Coronary artery (tissue), 2 donors: ENCODE results near the gene GIMAP6.

ENCODE experiments used
- DNase-seq: peaks from one replicate; pipeline ENCODE4 v3.0.0-alpha.2; 2017; ENCODE audit warnings: low spot score
- H3K27ac ChIP-seq, 2 donors: fragments of 200-600 bp; sonication (generic); one replicate each; pipeline ENCODE4 v1.5.1; 2016 to 2019
- H3K4me3 ChIP-seq: fragments of 200-600 bp; sonication (generic); 2 replicates; pipeline ENCODE4 v1.5.1; 2016; ENCODE audit warnings: mild to moderate bottlenecking, moderate library complexity
- TF ChIP-seq, protein P1 (sequence below): fragments of 200-600 bp; sonication (generic); IDR thresholded peaks from one replicate; pipeline ENCODE4 v1.5.1; 2019; ENCODE audit warnings: antibody characterized with exemption

The GIMAP6 gene

DNA sequence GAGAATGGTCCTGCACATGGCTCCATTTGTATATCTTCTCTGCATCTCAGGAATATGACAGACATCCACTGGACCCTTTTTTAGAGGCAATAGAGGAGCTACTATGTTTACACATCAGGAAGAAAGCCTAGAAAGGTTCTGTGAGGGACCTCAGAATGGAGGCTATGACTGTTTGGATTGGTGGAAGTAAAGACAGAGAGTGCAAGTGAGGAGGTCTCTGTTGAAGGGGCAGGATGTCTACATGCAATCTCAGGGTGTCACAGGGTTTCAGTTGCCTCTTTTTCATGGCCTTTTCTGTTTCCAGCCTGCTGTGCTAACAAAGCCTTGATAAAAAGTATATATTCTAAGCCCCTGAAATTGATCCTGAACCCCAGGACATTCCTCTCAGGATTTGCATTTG is 9.7 kb upstream of the GIMAP6 start:
- TF ChIP-seq, protein P1, sequence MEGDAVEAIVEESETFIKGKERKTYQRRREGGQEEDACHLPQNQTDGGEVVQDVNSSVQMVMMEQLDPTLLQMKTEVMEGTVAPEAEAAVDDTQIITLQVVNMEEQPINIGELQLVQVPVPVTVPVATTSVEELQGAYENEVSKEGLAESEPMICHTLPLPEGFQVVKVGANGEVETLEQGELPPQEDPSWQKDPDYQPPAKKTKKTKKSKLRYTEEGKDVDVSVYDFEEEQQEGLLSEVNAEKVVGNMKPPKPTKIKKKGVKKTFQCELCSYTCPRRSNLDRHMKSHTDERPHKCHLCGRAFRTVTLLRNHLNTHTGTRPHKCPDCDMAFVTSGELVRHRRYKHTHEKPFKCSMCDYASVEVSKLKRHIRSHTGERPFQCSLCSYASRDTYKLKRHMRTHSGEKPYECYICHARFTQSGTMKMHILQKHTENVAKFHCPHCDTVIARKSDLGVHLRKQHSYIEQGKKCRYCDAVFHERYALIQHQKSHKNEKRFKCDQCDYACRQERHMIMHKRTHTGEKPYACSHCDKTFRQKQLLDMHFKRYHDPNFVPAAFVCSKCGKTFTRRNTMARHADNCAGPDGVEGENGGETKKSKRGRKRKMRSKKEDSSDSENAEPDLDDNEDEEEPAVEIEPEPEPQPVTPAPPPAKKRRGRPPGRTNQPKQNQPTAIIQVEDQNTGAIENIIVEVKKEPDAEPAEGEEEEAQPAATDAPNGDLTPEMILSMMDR, result no peak
- DNase-seq, result no peak
- H3K27ac ChIP-seq, result no peak overlapping the region
- H3K4me3 ChIP-seq, result no peak overlapping the region

DNA sequence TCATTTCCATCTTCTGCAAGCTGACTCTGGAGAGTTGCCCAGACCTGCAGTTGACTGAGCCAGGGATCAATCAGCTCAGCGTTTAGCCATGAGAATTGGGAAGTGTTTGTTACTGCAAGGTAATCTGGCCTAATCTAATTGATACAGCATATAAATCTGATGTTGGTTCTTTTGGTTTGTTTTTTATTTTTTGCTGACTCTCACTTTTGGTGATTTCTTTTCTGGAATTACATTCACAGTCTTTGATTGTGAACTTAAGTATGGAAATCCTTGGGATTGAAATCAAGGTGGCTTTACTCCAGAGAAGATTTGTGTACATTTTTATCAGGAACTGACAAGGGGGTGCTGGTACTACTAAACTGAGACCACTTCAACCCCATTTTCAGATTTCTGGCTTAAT is 1.7 kb upstream of the GIMAP6 start:
- no peak overlapping the region for H3K4me3 ChIP-seq
- DNase-seq, result no peak
- H3K27ac ChIP-seq, result no peak overlapping the region
- TF ChIP-seq, protein P1, result no peak

DNA sequence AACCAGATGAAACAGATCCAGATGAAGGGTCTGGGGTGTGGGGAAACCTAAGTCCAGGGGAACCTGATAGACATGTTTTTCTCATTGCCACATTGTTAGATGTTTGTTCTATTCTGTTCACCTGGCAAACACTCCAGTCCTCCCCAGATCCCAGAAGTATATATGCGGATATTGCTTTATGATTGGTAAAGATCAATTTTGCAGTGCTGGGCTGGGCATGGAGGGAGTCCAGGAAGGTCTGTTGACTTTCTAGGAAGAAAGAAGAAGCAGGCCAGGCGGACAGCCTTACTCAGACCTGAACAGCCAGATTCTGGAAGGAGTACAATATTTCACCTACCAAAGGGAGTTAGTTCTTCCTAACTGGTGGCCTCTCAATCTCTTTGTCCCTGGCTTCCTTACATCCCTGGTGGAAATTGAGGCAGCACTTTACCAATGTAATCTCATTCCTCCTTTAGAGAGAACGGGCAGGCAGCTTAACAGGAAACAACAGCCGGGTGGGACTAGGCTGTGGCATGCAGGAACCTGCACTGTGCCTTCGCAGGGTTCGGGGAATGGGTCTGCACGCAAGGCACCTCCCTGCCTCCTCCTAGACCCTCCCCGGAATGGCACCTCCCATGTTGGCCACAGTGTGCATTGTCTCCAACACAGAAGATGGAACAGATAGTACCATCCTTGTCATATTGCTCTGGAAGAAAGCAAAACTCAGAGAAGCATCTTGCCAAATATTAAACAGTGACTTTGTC is 930 bp downstream of the GIMAP6 start:
- Histone ChIP-seq H3K27ac (peak overlapping the region in 1 of 2 donors; percentile 79), H3K4me3 (peak overlapping the region; percentile 66)
- TF ChIP-seq, protein P1, result no peak
- DNase-seq, result no peak

DNA sequence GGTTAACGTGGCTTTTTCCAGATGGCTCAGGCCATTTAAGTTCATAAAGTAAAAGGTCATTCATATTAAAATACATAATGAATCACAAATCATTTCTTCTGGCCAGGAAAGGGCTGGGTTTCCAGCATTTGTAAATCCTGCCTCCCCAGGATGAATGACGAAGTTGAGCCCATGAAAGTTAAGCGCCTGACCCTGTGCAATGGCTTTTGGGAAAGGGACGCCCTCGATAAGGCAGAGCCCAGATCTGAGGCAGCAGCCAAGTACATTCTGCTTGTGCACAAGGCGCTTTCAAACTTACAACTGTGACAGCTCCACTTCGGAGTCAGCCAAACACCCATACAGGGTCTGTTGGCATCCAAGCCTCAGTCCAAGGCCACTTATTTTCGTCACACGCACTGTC is 2.8 kb downstream of the GIMAP6 start:
- TF ChIP-seq, protein P1, result no peak
- DNase-seq, result no peak
- H3K4me3 ChIP-seq, result no peak overlapping the region
- peak overlapping the region in 1 of 2 donors; percentile 68 for H3K27ac ChIP-seq

DNA sequence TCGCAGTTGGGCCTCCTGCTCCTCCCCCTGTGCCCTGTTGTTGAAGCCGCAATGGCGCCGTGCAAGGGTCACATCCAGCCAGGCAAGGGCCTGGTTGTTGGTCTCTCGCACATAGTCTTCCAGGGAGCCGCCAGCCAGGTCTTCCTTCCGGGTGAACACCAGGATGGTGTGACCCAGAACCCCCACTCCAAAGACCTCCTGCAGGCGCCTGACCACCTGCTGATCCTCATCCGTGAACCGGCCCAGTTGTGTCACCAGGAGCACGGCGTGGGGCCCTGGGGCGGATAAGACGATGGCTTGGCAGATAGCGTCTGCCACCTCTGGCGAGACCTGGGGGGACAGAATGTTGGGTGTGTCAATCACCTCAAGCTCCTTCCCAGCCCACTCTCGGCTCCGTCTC is 4.2 kb downstream of the GIMAP6 start:
- no peak for DNase-seq
- Histone ChIP-seq H3K4me3 (no peak overlapping the region), H3K27ac (peak overlapping the region in 1 of 2 donors; percentile 36)
- TF ChIP-seq, protein P1, result no peak

DNA sequence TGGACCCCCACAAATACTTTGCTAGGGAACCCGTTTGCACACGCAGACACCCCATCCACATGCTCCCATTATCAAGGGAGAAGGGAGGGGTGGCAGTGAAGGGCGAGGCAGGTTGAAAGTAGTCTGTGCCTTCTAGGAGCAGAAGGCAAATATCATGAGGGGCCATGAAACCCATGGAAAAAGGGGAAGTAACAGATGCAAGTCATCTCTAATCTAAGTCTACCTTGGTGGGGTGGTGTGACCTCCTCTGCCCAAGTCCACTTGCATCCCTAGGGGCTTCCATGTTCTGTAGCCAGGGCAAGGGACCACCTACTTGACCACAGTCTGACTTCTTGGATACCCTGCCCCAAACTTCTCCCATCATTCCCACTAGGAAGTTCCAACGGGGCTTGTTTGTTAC is 5.5 kb downstream of the GIMAP6 start:
- H3K27ac ChIP-seq, result peak overlapping the region in 1 of 2 donors; percentile 22
- TF ChIP-seq, protein P1, result no peak
- H3K4me3 ChIP-seq, result no peak overlapping the region
- no peak for DNase-seq

DNA sequence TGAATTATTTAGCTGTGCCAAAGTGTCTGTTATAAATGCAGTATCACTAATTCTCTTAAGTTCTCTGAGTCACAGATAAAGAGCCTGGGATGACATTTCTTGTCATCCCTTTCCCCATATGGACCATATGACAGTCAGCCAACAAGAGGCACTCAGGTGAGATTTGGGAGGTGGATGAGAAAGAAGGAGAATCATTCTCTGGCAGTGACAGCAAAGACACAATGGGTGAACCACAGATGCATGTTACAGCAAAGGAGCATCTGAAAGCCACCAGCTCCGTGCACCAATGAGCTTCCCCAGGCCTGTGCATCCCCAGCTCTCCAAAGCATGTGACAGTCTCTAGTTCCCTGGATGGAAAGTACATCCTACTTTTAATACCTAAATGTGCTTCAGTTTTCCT is 10.8 kb downstream of the GIMAP6 start:
- DNase-seq, result no peak
- no peak overlapping the region for H3K27ac ChIP-seq
- no peak overlapping the region for H3K4me3 ChIP-seq
- TF ChIP-seq, protein P1, result no peak
